NT2/D1 (cell line): ENCODE measurements around the gene THEM4.

Experiments used
- YY1 ChIP-seq: IDR thresholded peaks from 2 replicates; pipeline ENCODE4 v1.6.1; 2011; ENCODE audit not compliant: insufficient read length, insufficient read depth
- ZNF274 ChIP-seq: IDR thresholded peaks from 2 replicates; pipeline ENCODE4 v1.6.1; 2011; ENCODE audit warnings: mild to moderate bottlenecking, low read depth, low read length

GRCh38 chr1:151831605-151832004 is 77.7 kb downstream of the THEM4 start, which contains the start of gene RORC:
- no peak for TF ChIP-seq YY1
- TF ChIP-seq ZNF274, result no peak
